GM12873 (cell line): ENCODE data around the gene TPCN1.

ENCODE experiments used
- TF ChIP-seq, protein P1 (sequence below): IDR thresholded peaks from 2 replicates; pipeline ENCODE4 v1.5.1; 2012; ENCODE audit warnings: low read depth, mild to moderate bottlenecking, moderate library complexity, low read length, control low read depth; ENCODE audit not compliant: insufficient read depth; ENCODE audit errors: missing control alignments

Gene TPCN1

GRCh38 chr12:113234483-113234882 is 13.2 kb downstream of the TPCN1 start:
- TF ChIP-seq, protein P1, sequence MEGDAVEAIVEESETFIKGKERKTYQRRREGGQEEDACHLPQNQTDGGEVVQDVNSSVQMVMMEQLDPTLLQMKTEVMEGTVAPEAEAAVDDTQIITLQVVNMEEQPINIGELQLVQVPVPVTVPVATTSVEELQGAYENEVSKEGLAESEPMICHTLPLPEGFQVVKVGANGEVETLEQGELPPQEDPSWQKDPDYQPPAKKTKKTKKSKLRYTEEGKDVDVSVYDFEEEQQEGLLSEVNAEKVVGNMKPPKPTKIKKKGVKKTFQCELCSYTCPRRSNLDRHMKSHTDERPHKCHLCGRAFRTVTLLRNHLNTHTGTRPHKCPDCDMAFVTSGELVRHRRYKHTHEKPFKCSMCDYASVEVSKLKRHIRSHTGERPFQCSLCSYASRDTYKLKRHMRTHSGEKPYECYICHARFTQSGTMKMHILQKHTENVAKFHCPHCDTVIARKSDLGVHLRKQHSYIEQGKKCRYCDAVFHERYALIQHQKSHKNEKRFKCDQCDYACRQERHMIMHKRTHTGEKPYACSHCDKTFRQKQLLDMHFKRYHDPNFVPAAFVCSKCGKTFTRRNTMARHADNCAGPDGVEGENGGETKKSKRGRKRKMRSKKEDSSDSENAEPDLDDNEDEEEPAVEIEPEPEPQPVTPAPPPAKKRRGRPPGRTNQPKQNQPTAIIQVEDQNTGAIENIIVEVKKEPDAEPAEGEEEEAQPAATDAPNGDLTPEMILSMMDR, result no peak

DNA sequence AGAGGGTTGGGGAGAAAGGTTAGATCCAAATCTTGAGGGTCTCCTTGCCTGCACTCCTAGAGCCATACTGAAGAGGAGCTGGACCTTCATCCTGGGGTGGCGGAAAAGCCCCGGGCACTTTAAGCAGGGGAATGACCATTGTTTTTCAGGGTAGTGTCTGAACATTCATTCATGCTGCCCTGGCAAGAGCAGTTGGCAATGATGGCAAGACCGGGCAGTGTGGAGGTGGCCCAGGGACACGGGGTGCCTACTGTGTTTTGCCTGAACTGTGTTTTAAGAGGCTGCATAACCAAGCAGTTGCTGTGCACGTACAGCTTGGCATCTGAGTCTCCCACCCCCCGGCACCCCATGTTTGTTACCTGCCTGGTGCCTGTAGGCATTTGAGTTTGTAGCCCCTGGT is 14.7 kb downstream of the TPCN1 start:
- TF ChIP-seq, protein P1, result no peak

DNA sequence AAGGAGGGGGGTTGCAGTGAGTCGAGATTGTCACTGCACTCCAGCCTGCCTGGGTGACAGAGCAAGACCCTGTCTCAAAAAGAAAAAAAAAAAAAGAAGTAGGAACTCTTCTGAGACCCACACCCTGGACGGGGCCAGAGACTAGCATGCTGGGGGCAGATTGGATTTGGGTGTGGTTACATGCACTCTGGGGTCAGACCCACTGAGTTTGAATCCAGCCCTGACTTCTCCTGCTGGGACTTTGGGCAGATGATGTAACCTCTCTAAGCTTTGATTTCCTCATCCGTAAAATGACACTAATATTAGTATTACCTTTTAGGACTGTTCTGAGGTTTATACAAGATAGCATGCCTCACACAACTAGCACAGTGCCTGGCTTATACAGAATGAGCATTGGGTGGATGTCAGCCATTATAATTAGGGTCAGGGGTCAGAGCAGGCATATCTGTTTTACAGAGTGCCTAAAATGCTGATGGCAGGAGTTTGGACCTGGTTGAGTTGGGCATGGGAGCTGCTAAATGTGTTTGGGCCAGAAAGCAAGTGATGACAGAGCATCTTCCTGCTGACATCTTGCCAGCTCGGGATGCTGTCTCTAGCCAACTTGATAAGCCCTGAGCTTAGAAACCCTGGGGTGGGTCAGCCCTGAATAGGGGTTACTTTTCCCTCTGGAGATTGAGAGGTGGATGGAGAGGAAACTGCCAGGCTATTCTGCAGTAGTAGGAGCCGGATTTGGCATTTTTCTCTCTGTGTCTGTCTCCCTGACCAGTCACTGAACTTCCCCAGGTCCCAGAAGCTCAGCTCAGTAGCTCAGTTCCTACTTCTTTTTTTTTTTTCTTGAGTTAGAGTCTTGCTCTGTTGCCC is 15.5 kb downstream of the TPCN1 start:
- TF ChIP-seq, protein P1, result no peak

GRCh38 chr12:113237748-113238147 is 16.5 kb downstream of the TPCN1 start:
- TF ChIP-seq, protein P1, result no peak

- TF ChIP-seq, protein P1, result no peak
Measured at GRCh38 chr12:113238309-113238708, 17.0 kb downstream of the TPCN1 start.

GRCh38 chr12:113239288-113239771 is 18.1 kb downstream of the TPCN1 start:
- TF ChIP-seq, protein P1, result no peak

DNA sequence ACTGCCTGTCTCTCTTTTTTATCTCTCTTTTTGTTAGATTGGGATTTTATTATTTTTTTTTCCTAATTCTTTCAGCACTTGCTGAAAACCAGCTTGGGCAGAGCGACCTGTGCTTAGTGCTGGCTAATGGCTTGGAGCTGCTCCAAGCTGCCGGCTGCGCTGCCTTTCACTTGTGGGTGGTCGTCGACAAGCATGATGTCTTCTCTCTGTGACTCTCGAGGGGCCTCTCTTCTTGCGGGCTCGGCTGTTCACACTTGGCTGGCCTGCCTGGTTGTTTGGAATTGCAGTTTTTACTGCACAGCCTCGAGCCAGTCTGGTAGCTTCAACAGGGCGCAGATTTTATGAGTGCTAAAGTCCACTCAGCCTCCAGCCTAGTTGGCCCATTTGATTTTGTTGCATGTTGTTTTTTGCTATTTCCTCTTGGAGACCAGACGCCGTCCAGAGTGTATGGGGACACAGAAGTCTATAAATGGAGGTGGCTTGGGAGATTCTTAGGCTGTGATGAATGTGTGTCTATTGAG is 18.6 kb downstream of the TPCN1 start:
- TF ChIP-seq, protein P1, result no peak
